ENCODE measurements around the gene PSORS1C1.
"Not testable (repeated sequence)": the region's sequence is repeated elsewhere in the genome, so short reads cannot be mapped to it uniquely, and the experiment has no call there.

PSORS1C1 gene

DNA sequence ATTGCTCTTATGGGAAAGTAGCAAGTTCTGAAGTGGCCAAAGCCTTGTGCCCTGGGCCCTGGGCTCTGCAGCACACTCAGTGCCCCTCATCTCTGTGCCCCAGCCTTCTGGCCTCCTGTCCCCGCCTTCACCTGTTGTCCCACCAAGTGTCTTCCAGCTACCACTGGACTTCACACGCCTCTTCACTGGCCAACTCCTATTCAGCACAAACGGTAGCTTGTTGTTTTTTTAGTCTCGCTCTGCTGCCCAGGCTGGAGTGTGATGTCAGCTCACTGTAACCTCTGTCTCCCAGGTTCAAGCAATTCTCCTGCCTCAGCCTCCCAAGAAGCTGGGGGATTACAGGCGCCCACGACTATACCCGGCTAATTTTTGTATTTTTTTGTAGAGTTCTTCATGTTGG is 38.2 kb downstream of the PSORS1C1 start:
- H3K36me3 Mint-ChIP-seq (ENCODE audit: low read depth): peaks cover 21% of the 10 kb centered on the region
- ATAC-seq (no peak), DNase-seq (no peak)
- peaks cover 13% of the 10 kb centered on the region for H3K4me1 Mint-ChIP-seq
- H3K4me3 Mint-ChIP-seq: no peak overlapping the region
- H3K9me3 Mint-ChIP-seq: no peaks in the 10 kb centered on the region
- H3K27ac Mint-ChIP-seq: no peak overlapping the region
- H3K27me3 Mint-ChIP-seq: no peaks in the 10 kb centered on the region

- peaks cover 3% of the 10 kb centered on the region for H3K27me3 Mint-ChIP-seq
- ATAC-seq: no peak
- no peaks in the 10 kb centered on the region for H3K9me3 Mint-ChIP-seq
- no peak overlapping the region for H3K27ac Mint-ChIP-seq
- peaks cover 21% of the 10 kb centered on the region for H3K4me1 Mint-ChIP-seq
- no peak for DNase-seq
- peaks cover 32% of the 10 kb centered on the region for H3K36me3 Mint-ChIP-seq (ENCODE audit: low read depth)
- no peak overlapping the region for H3K4me3 Mint-ChIP-seq
These were observed 39.8 kb downstream of the PSORS1C1 start for GRCh38 chr6:31154436-31154835.

DNA sequence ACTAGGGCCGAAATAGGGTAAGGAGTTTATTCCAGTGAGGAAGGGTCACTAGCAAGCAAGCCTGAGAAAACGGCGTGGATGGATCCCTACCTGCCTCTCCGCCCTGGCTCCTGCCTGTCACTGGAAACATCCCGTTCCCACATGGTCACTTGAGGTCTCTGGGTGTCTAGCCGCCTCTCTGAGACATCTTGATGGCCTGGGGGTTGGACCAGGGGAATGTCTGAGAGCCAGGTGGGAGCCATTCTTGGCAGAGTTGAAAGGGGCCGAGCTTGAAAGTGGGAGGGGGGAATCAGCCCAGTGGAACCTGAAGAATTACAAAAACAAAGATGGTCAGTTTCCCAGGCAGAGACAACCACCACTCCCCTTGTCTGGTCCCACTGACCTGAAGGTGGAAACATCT is 42.0 kb downstream of the PSORS1C1 start:
- H3K27me3 Mint-ChIP-seq: peaks cover 3% of the 10 kb centered on the region
- no peaks in the 10 kb centered on the region for H3K9me3 Mint-ChIP-seq
- ATAC-seq: no peak
- H3K4me3 Mint-ChIP-seq: peak overlapping the region; percentile 97
- H3K4me1 Mint-ChIP-seq: peaks cover 34% of the 10 kb centered on the region
- peaks cover 38% of the 10 kb centered on the region for H3K36me3 Mint-ChIP-seq (ENCODE audit: low read depth)
- no peak overlapping the region for H3K27ac Mint-ChIP-seq
- DNase-seq: no peak

DNA sequence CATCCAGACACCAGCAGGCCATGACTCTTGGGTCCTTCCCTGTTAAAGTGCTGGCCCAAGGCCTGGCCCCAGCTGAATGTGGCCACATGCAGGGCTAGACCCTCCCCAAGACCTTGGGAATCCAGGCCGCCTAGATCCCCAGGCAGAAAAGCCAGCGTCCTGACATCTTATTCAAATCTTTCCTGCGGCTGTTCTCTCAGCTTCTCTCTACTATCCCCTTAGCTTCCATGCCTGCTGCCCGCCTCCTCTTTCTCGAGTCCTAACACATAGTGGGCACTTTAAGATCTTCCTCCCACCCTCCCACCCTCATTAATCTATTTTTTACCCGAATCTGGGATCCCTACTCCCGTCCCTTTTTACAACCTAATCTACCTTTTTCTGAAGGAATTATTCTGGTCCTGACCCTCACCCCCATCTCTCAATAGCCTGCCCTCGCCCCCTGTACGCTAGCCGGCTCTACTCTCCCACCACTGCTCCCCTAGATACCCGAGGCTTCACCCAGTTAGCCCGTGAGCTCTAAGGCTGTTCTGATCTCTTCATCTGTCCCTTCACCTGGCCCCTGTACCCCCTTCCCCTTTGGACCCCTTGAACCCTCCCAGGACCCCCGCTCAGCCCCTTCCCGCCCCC is 43.0 kb downstream of the PSORS1C1 start, which contains the start of gene CCHCR1:
Gene CCHCR1 (minus strand): TSS at position 290 of the 627 bp plus-strand sequence. CDS start 202 bp downstream, at position 88.
- Mint-ChIP-seq H3K27me3 (peaks cover 3% of the 10 kb centered on the region), H3K9me3 (no peaks in the 10 kb centered on the region), H3K4me1 (peaks cover 38% of the 10 kb centered on the region), H3K4me3 (peak within 1 kb of the TSS; percentile 97), H3K36me3 (ENCODE audit: low read depth) (peaks cover 48% of the 10 kb centered on the region), H3K27ac (peak within 1 kb of the TSS; percentile 97)
- DNase-seq (no peak), ATAC-seq (peak; percentile 35)

- H3K4me3 Mint-ChIP-seq: peak within 1 kb of the TSS; percentile 97
- peak within 1 kb of the TSS; percentile 97 for H3K27ac Mint-ChIP-seq
- H3K4me1 Mint-ChIP-seq: peaks cover 43% of the 10 kb centered on the region
- H3K27me3 Mint-ChIP-seq: peaks cover 3% of the 10 kb centered on the region
- ATAC-seq (peak; percentile 84), DNase-seq (peak; percentile 99)
- peaks cover 48% of the 10 kb centered on the region for H3K36me3 Mint-ChIP-seq (ENCODE audit: low read depth)
- H3K9me3 Mint-ChIP-seq: no peaks in the 10 kb centered on the region
These were observed 43.7 kb downstream of the PSORS1C1 start, which contains the start of gene TCF19 for GRCh38 chr6:31158140-31158862. Gene TCF19 (plus strand): TSS chr6:31158589. CDS start chr6:31159470, 881 bp downstream.

DNA sequence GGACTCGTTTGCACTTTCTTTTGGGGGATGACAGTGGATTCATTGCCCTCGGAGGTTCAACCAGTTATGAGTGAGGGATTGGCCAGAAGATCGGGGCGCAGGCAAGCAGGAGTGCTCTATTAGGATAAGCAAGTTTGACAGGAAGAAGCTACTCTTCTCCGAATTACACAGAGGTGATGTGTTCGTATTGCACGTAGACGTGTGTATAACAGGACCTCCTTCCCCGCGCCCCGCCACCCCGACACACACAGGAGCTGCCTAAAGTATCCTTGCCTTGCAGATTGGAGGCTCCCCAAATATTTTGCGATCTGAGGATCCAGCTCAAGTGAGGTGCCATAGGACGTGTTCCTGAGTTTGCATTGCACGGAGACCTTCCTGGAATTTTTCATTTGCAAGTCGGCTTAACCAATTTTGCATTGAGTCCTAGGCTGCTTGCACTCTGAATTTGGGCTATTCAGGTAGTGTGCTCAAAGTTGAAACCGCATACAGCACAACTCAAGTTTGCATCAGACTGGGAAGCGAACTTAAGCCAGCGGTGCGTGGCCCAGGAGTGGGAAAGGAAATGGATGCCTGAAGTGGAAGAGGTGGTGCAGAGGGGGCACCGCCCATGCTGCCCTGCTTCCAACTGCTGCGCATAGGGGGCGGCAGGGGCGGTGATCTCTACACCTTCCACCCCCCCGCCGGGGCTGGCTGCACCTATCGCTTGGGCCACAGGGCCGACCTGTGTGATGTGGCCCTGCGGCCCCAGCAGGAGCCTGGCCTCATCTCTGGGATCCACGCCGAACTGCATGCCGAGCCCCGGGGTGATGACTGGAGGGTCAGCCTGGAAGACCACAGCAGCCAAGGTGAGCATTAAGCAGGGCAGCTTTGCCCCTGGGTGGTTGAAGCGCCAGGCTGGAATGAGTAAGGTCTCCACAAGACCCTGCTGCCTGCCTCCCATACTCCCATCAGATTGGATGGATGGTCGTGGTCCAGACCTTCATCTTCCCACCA is 44.6 kb downstream of the PSORS1C1 start:
- peaks cover 52% of the 10 kb centered on the region for H3K4me1 Mint-ChIP-seq
- H3K36me3 Mint-ChIP-seq (ENCODE audit: low read depth): peaks cover 52% of the 10 kb centered on the region
- ATAC-seq (peak; percentile 22), DNase-seq (peak; percentile 46)
- peak overlapping the region; percentile 97 for H3K4me3 Mint-ChIP-seq
- peaks cover 3% of the 10 kb centered on the region for H3K27me3 Mint-ChIP-seq
- peak overlapping the region; percentile 97 for H3K27ac Mint-ChIP-seq
- H3K9me3 Mint-ChIP-seq: no peaks in the 10 kb centered on the region

DNA sequence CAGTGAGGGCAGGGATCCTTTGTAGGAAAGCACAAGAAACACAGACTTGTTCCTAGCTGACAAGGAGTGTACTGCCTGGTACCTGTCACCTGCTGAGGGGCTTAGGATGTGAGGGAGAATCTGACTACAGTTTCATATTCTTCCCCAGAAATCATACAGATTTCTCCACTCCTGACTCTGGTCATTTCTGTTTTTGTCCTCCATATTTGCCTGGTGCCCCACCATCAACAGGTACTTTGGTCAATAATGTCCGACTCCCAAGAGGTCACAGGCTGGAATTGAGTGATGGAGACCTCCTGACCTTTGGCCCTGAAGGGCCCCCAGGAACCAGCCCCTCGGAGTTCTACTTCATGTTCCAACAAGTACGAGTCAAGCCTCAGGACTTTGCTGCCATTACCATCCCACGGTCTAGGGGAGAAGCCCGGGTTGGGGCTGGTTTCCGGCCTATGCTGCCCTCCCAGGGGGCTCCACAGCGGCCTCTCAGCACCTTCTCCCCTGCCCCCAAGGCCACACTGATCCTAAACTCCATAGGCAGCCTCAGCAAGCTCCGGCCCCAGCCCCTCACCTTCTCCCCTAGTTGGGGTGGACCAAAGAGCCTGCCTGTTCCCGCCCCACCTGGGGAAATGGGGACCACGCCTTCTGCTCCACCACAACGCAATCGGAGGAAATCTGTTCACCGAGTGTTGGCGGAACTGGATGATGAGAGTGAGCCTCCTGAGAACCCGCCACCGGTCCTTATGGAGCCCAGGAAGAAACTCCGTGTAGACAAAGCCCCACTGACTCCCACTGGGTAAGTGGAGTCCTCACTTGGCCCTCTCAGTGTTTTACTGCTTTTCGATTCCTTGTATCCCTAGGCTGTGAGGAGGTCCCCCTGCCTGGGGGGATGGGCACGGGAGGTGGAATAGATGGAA is 46.9 kb downstream of the PSORS1C1 start:
- ATAC-seq: no peak
- no peaks in the 10 kb centered on the region for H3K9me3 Mint-ChIP-seq
- no peak for DNase-seq
- H3K27me3 Mint-ChIP-seq: peaks cover 3% of the 10 kb centered on the region
- H3K4me1 Mint-ChIP-seq: peaks cover 58% of the 10 kb centered on the region
- H3K36me3 Mint-ChIP-seq (ENCODE audit: low read depth): peaks cover 41% of the 10 kb centered on the region
- no peak overlapping the region for H3K27ac Mint-ChIP-seq
- no peak overlapping the region for H3K4me3 Mint-ChIP-seq

DNA sequence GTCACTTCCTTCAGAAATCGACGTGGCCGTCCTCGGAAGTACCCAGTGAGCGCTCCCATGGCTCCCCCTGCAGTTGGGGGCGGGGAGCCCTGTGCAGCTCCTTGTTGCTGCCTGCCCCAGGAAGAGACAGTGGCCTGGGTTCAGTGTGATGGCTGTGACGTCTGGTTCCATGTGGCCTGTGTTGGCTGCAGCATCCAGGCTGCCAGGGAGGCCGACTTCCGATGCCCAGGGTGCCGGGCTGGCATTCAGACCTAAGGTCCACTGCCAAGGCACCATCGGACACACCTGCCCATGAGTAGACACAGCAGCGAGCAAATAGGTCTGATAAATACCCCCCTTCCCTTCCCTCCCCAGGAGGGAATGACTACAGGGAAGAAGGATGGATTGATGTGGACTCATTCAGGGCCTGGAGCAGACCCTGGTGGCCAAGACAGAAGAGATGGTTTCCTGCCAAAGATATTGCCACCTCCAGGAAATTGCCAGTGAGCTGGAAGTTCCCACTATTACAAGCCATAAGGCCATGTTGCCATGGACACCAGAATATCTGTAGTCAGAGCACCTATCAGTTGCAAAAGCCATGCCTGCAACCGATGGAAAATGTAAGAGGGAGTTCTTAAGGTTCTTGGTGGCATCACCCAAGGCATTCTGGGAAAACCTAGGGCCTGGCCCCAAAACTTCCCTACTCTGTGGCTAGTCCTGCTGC is 48.0 kb downstream of the PSORS1C1 start:
- H3K4me1 Mint-ChIP-seq: peaks cover 48% of the 10 kb centered on the region
- H3K4me3 Mint-ChIP-seq: no peak overlapping the region
- DNase-seq (no peak), ATAC-seq (no peak)
- no peaks in the 10 kb centered on the region for H3K9me3 Mint-ChIP-seq
- peaks cover 3% of the 10 kb centered on the region for H3K27me3 Mint-ChIP-seq
- H3K36me3 Mint-ChIP-seq (ENCODE audit: low read depth): peaks cover 41% of the 10 kb centered on the region
- H3K27ac Mint-ChIP-seq: no peak overlapping the region

GRCh38 chr6:31163922-31164321 is 49.3 kb downstream of the PSORS1C1 start:
- DNase-seq (no peak), ATAC-seq (no peak)
- H3K27ac Mint-ChIP-seq: peak overlapping the region; percentile 14
- H3K4me1 Mint-ChIP-seq: peaks cover 42% of the 10 kb centered on the region
- no peaks in the 10 kb centered on the region for H3K9me3 Mint-ChIP-seq
- H3K36me3 Mint-ChIP-seq (ENCODE audit: low read depth): peaks cover 35% of the 10 kb centered on the region
- H3K27me3 Mint-ChIP-seq: no peaks in the 10 kb centered on the region
- H3K4me3 Mint-ChIP-seq: no peak overlapping the region

- H3K27ac Mint-ChIP-seq, H3K4me3 Mint-ChIP-seq, H3K27me3 Mint-ChIP-seq, DNase-seq, H3K9me3 Mint-ChIP-seq: not testable (repeated sequence)
- peak; percentile 10 for ATAC-seq
- H3K36me3 Mint-ChIP-seq (ENCODE audit: low read depth): peaks cover 29% of the 10 kb centered on the region
- peaks cover 38% of the 10 kb centered on the region for H3K4me1 Mint-ChIP-seq
These were observed 50.0 kb downstream of the PSORS1C1 start for GRCh38 chr6:31164475-31165063.

GRCh38 chr6:31165064-31165832 is 50.6 kb downstream of the PSORS1C1 start:
- peak; percentile 11 for ATAC-seq
- H3K9me3 Mint-ChIP-seq, H3K27ac Mint-ChIP-seq, H3K4me3 Mint-ChIP-seq, DNase-seq, H3K27me3 Mint-ChIP-seq: not testable (repeated sequence)
- peaks cover 31% of the 10 kb centered on the region for H3K4me1 Mint-ChIP-seq
- peaks cover 23% of the 10 kb centered on the region for H3K36me3 Mint-ChIP-seq (ENCODE audit: low read depth)

- Mint-ChIP-seq H3K4me1 (peaks cover 26% of the 10 kb centered on the region), H3K27ac (no peak overlapping the region), H3K4me3 (no peak overlapping the region)
These were observed 51.4 kb downstream of the PSORS1C1 start for GRCh38 chr6:31165986-31166385.

More at GRCh38 chr6:31165986-31166385, 51.4 kb downstream of the PSORS1C1 start:
- Mint-ChIP-seq H3K36me3 (ENCODE audit: low read depth) (peaks cover 23% of the 10 kb centered on the region), H3K27me3 (no peaks in the 10 kb centered on the region), H3K9me3 (no peaks in the 10 kb centered on the region)
- DNase-seq: no peak
- ATAC-seq: no peak
